ENCODE data around the gene MBL2.

MBL2 gene

GRCh38 chr10:52757773-52758172 lies 14.8 kb downstream of the MBL2 start:
- no peaks in the 10 kb centered on the region for H3K36me3 Mint-ChIP-seq (ENCODE audit: low read depth)
- H3K4me1 Mint-ChIP-seq, result no peaks in the 10 kb centered on the region
- H3K9me3 Mint-ChIP-seq, result no peaks in the 10 kb centered on the region
- no peaks in the 10 kb centered on the region for H3K27me3 Mint-ChIP-seq (ENCODE audit: low read depth, poor library complexity)
- TF ChIP-seq CTCF (IDR thresholded peaks at IDR 0.05), result no peak
- no peak overlapping the region for H3K4me3 Mint-ChIP-seq
- no peak overlapping the region for H3K27ac Mint-ChIP-seq
- DNase-seq, result no peak

- no peak overlapping the region for H3K4me3 Mint-ChIP-seq
- peak overlapping the region; percentile 4 for H3K27ac Mint-ChIP-seq
Observed at GRCh38 chr10:52756966-52757365, 15.6 kb downstream of the MBL2 start.

GRCh38 chr10:52756295-52756694 lies 16.3 kb downstream of the MBL2 start:
- Mint-ChIP-seq H3K36me3 (ENCODE audit: low read depth) (no peaks in the 10 kb centered on the region), H3K9me3 (no peaks in the 10 kb centered on the region), H3K4me1 (no peaks in the 10 kb centered on the region), H3K4me3 (no peak overlapping the region), H3K27me3 (ENCODE audit: low read depth, poor library complexity) (no peaks in the 10 kb centered on the region), H3K27ac (no peak overlapping the region)
- no peak for TF ChIP-seq CTCF (IDR thresholded peaks at IDR 0.05)
- no peak for DNase-seq

More at GRCh38 chr10:52756966-52757365, 15.6 kb downstream of the MBL2 start:
- Mint-ChIP-seq H3K27me3 (ENCODE audit: low read depth, poor library complexity) (no peaks in the 10 kb centered on the region), H3K36me3 (ENCODE audit: low read depth) (no peaks in the 10 kb centered on the region), H3K4me1 (no peaks in the 10 kb centered on the region), H3K9me3 (no peaks in the 10 kb centered on the region)
- no peak for DNase-seq
- no peak for TF ChIP-seq CTCF (IDR thresholded peaks at IDR 0.05)

- Mint-ChIP-seq H3K27me3 (ENCODE audit: low read depth, poor library complexity) (no peaks in the 10 kb centered on the region), H3K36me3 (ENCODE audit: low read depth) (no peaks in the 10 kb centered on the region), H3K4me1 (no peaks in the 10 kb centered on the region), H3K9me3 (no peaks in the 10 kb centered on the region), H3K4me3 (no peak overlapping the region), H3K27ac (no peak overlapping the region)
- no peak for TF ChIP-seq CTCF (IDR thresholded peaks at IDR 0.05)
- DNase-seq, result no peak
Observed at GRCh38 chr10:52755297-52756062, 17.1 kb downstream of the MBL2 start.

- Mint-ChIP-seq H3K4me1 (no peaks in the 10 kb centered on the region), H3K27me3 (ENCODE audit: low read depth, poor library complexity) (peaks cover 4% of the 10 kb centered on the region), H3K27ac (no peak overlapping the region), H3K9me3 (no peaks in the 10 kb centered on the region), H3K36me3 (ENCODE audit: low read depth) (no peaks in the 10 kb centered on the region), H3K4me3 (no peak overlapping the region)
- DNase-seq, result no peak
- no peak for TF ChIP-seq CTCF (IDR thresholded peaks at IDR 0.05)
Observed at GRCh38 chr10:52752801-52753445, 19.7 kb downstream of the MBL2 start.

- Mint-ChIP-seq H3K4me3 (no peak overlapping the region), H3K9me3 (no peaks in the 10 kb centered on the region), H3K4me1 (no peaks in the 10 kb centered on the region), H3K36me3 (ENCODE audit: low read depth) (no peaks in the 10 kb centered on the region), H3K27me3 (ENCODE audit: low read depth, poor library complexity) (peaks cover 4% of the 10 kb centered on the region), H3K27ac (no peak overlapping the region)
- TF ChIP-seq CTCF (IDR thresholded peaks at IDR 0.05), result no peak
- DNase-seq, result no peak
Observed at GRCh38 chr10:52752261-52752660, 20.3 kb downstream of the MBL2 start.
